Measurements from ENCODE around the gene AIG1.

GRCh38 chr6:143062551-143062950 is 1.9 kb downstream of the AIG1 start:
- no peak for TF ChIP-seq CTCF (IDR thresholded peaks at IDR 0.05)
- TF ChIP-seq EZH2 (IDR thresholded peaks at IDR 0.05), result no peak
- TF ChIP-seq EZH2phosphoT487 (IDR thresholded peaks at IDR 0.05), result no peak
